HG02610 (cell line): ENCODE measurements around the gene ENPP5.
A peak's percentile ranks its signal among the peaks of the same experiment; 100 is the strongest.

Source experiments
- ATAC-seq: cut with Tn5 transposase; IDR thresholded peaks from one replicate; pipeline ENCODE4 v1.9.1; 2021; ENCODE audit warnings: mild to moderate bottlenecking, moderate library complexity; ENCODE audit not compliant: unreplicated experiment

The ENPP5 gene, protein sequence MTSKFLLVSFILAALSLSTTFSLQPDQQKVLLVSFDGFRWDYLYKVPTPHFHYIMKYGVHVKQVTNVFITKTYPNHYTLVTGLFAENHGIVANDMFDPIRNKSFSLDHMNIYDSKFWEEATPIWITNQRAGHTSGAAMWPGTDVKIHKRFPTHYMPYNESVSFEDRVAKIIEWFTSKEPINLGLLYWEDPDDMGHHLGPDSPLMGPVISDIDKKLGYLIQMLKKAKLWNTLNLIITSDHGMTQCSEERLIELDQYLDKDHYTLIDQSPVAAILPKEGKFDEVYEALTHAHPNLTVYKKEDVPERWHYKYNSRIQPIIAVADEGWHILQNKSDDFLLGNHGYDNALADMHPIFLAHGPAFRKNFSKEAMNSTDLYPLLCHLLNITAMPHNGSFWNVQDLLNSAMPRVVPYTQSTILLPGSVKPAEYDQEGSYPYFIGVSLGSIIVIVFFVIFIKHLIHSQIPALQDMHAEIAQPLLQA

GRCh38 chr6:46170357-46171289 lies at the start of gene ENPP5:
Gene ENPP5, minus strand, starts transcription at chr6:46170980. Its CDS starts 2,718 bp downstream, at chr6:46168262.
- ATAC-seq = peak; percentile 95

DNA sequence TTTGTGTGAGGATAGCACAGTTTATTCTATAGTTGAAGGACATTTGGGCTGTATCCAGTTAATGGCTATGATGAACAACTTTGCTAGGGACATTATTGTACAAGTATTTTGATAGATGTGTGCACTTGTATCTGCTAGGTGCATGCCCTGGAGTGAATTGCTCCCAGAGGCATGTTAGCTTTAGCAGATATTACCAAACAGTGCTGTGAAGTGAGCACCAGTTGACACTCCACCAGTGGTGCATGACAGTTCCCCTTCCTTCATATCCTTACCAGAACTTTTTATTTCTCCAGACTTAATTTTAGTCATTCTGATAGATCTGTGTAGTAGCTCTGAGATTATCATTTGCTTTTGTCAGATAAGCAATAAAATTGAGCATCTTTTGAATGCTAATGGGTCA lies 48.9 kb upstream of the ENPP5 start:
- ATAC-seq = peak; percentile 24

DNA sequence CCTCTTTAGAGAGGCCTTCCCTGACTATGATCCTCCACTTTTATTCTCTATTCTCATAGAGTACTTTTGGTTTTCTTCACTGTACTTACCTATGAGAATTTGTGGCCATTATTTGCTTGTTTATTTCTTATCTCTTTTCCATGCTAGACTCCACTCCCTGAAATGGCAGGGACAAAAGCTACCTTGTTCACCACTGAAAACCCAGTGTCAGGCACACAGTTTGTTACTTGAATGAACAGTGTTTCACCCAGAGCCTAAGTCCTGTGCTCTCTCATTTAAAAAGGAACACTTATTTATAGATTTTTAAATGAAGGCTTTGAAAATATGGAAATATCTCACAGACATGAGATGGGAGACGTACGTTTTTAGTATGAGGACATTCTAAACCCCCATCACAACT lies 47.7 kb upstream of the ENPP5 start:
- no peak for ATAC-seq

- peak; percentile 76 for ATAC-seq
Observed at GRCh38 chr6:46217671-46218131, 46.9 kb upstream of the ENPP5 start.

DNA sequence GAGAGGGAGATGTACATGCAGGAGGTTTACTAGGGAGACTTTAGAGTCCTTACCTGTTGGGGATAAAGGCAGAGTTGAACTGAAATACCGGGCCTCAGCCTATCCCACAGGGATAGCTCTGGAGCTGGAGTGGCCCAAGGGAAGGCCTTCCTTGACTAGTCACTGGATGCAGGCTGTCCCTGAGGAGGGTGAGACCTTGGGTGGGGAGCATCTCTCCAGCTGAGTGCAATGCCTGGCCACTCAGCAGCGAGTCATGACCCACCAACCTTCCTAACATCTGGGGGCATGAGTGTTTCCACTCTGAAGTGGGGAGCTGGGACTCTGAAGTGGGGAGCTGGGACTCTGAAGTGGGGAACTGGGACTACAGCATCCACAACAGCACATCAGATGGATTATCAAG lies 46.1 kb upstream of the ENPP5 start:
- ATAC-seq = no peak

DNA sequence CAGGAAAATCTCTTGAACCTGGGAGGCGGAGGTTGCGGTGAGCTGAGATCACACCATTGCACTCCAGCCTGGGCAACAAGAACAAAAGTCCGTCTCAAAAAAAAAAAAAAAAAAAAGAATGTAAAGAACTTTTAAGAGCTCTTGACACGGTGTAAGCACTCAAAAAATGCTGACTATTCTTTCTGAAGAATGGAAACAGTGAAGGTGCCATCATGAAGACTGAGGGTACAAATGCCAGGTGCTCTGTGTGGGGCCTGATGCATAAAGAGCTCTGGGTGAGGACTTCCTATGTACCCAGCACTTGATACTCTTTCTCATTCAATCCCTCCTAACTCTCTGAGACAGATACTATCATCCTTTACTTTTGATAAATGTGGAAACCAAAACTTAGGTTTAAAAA lies 45.0 kb upstream of the ENPP5 start:
- ATAC-seq = no peak

GRCh38 chr6:46215213-46215612 lies 44.4 kb upstream of the ENPP5 start:
- ATAC-seq = no peak

DNA sequence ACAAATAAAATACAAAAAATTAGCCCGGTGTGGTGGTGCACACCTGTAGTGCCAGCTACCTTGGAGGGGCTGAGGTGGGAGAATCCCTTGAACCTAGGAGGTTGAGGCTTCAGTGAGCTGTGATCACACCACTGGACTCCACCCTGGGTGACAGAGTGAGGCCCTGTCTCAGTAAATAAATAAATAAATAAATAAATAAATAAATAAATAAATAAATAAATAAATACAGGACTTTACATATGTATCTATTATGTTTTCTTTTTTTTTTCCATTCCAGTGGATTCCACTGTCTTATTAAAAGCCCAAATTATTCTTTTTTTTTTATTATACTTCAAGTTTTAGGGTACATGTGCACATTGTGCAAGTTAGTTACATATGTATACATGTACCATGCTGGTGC lies 41.1 kb upstream of the ENPP5 start:
- no peak for ATAC-seq

GRCh38 chr6:46210294-46210693 lies 39.5 kb upstream of the ENPP5 start:
- ATAC-seq = no peak

- ATAC-seq = no peak
Observed at GRCh38 chr6:46208303-46208702, 37.5 kb upstream of the ENPP5 start.

GRCh38 chr6:46207174-46207573 lies 36.4 kb upstream of the ENPP5 start:
- ATAC-seq = no peak

DNA sequence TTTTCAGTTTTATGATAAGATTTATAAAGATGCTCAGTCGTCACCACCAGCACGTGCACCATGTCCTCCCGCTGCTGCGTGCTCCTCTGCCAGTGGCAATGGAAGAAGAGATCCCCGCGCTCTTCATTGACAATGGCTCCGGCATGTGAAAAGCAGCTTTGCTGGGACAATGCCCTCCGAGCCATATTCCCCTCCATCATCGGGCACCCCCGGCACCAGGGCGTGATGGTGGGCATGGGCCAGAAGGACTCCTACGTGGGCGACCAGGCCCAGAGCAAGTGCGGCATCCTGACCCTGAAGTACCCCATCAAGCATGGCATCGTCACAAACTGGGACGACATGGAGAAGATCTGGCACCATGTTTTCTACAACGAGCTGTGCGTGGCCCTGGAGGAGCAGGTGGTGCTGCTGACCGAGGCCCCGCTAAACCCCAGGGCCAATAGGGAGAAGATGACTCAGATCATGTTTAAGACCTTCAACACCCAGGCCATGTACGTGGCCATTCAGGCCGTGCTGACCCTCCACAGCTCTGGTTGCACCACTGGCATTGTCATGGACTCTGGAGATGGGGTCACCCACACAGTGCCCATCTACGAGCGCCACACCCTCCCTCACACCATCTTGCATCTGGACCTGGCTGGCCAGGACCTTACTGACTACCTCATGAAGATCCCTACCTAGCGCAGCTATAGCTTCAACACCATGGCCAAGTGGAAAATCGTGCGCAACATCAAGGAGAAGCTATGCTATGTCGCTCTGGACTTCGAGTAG lies 34.3 kb upstream of the ENPP5 start:
- ATAC-seq = no peak

DNA sequence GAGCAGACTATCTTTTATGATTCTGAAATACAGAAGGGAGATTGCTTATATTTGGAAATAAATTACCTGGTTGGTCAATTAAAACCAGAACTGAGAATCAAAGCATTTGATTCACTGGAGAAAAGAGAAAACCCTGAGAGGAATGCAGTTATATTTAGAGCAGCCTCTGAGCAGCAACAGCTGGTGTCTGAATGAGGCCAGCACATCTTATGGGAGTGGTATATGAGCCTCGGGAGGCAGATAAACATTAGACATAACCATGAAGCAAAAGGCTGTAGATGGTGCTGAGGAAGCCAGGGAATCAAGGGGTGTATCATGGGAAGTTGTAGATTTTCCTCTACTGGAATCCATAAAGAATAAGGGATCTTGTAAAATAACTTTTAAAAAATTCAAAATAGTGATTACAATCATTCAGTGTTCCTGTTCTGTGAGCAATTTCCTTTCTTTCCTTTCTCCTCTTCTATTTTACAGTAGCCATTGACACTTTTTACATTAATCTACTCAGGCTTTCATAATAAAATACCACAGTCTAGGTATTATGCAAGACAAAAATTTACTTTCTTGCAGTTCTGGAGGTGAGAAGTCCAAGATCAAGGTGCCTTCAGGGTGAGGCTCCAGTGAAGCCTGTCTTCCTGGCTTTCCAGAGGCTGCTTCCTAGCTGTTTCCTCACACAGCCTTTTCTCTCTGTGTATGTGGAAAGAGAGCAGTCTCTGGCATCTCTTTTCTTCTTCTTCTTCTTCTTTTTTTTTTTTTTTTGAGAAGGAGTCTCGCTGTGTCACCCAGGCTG lies 32.8 kb upstream of the ENPP5 start:
- no peak for ATAC-seq

GRCh38 chr6:46201702-46202101 lies 30.9 kb upstream of the ENPP5 start:
- ATAC-seq = no peak

DNA sequence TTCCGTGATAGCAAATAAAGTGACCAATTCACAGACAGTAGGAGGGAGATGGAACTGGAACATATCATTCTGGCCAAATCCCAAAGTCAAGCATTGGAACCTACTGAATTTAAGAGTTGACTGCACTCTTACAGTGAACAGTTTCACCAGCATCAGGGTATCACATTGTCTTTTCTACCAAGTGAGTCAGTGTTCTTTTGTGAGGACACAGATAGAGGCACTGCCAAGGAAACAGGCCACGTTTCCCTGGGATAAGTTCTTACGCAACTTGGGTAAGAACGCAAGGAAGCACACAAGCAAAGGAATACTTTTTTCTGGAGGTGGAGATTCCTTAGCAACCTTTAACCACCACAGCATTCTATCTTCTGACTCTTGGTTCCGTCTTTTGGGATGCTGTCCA lies 28.6 kb upstream of the ENPP5 start:
- ATAC-seq = no peak

DNA sequence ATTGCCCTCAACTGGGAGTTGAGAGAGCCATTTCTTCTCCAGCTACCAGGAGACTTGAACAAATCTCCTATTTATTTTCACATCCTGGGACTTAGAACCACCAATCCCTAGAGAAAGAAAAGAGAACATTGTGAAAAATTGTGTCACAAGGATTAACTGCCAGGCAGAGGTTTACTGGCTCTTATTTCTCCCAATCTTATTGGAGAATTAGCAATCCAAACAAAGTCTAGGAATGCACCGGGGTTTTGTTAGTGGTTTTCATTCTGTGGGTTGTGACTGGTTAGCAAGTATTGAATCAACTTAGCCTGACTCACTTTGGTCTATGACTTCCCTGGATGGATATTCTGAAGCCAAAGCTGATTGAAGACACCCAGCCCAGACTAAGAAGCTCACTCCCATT lies 21.2 kb upstream of the ENPP5 start:
- no peak for ATAC-seq

DNA sequence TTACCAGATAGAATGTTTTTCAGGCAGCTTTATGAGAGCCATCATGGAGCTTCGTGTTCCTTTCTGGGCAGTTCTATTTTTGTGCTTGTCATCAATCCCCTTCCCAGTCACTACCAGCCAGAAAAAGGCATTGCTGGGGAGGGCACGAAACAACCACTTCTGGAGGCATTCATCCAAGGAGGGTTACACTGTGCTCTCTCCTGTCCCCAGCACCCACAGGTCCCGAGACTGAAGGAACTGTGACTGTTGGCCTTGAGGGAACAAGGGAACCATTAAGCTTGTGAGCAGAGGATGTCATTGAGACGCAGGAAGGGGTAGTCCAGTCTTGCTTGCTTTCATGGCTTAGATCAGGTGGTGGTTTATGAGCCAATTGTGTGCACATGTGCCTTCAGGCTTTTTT lies 20.1 kb upstream of the ENPP5 start:
- ATAC-seq = no peak

DNA sequence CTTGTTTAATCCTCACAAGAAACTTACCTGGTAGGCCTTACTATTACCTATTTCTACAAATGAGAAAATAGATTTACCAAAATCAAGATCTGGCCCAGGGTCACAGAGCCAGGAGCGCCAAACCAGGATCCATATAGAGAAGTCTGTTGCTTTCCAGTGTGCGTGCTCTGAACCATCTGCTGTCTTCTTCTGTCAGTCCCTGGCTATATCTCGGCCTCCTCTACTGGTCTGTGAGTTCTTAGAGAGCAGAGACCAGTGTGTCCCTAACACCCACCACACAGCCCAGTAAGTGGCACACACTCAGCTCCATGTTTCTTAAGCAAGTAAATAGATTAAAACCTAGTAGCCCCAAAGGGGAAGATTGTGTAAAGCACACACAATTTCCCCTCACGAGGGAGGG lies 18.9 kb upstream of the ENPP5 start:
- ATAC-seq = no peak

DNA sequence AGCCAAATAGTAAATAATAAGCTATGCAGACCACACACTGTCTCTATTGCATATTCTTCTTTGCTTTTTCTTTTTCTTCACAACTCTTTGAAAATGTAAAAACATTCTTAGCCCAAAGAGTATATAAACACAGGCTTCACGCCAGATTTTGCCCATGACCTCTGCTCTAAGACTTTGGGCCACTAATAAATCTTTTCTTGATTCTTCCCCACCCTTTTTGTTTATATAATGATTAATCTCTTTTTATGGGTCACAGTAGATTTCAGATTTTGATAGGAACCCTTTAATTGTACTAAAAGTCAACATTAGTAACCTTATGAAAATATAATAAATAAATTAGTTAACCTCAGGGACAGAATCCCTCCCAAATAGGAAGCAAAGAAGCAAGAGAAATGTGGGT lies 15.8 kb upstream of the ENPP5 start:
- ATAC-seq = no peak

DNA sequence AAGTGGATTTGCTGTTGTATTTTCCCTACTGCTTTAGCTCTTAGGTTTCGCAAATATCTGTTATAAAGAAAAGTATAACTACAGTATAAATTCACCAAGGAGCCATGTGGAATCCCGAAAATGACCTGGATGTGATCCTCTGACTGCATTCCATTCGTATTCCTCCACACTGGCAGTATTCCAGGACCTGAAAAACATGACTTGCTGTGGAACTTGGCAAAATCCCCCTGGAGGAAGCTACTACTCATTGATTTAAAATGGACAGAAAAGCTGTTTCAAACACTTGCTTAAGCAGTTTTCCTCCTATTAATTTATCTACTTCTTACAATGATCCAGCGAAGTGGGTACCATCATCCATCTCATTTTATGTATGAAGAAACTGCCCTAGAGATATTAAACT lies 13.3 kb upstream of the ENPP5 start:
- ATAC-seq = no peak
